Parathyroid adenoma (tissue), 2 donors: Measurements from ENCODE around the gene STK32C.
"Not testable (repeated sequence)": the region's sequence is repeated elsewhere in the genome, so short reads cannot be mapped to it uniquely, and the experiment has no call there.

Experiments used
- H2AFZ ChIP-seq: fragments of 300-600 bp; sonication (generic); one replicate; pipeline ENCODE4 v1.7.0; 2017; ENCODE audit warnings: antibody characterized with exemption, mild to moderate bottlenecking
- H3K27ac ChIP-seq: fragments of 300-600 bp; sonication (generic); one replicate; pipeline ENCODE4 v1.7.0; 2017
- H3K27me3 ChIP-seq: fragments of 300-600 bp; sonication (generic); one replicate; pipeline ENCODE4 v1.7.0; 2017; ENCODE audit warnings: low read length; ENCODE audit not compliant: control insufficient read depth, insufficient read depth
- H3K36me3 ChIP-seq: fragments of 300-600 bp; sonication (generic); one replicate; pipeline ENCODE4 v1.7.0; 2017; ENCODE audit warnings: low read length; ENCODE audit not compliant: control insufficient read depth, insufficient read depth
- H3K4me1 ChIP-seq: fragments of 300-600 bp; sonication (generic); one replicate; pipeline ENCODE4 v1.7.0; 2017; ENCODE audit warnings: control low read depth
- H3K4me2 ChIP-seq: fragments of 300-600 bp; sonication (generic); one replicate; pipeline ENCODE4 v1.7.0; 2017; ENCODE audit warnings: low read length
- H3K4me3 ChIP-seq: fragments of 300-600 bp; sonication (generic); one replicate; pipeline ENCODE4 v1.7.0; 2017; ENCODE audit warnings: low read depth, low read length
- H3K79me2 ChIP-seq: fragments of 300-600 bp; sonication (generic); one replicate; pipeline ENCODE4 v1.7.0; 2017; ENCODE audit warnings: control low read depth
- H3K9ac ChIP-seq: fragments of 300-600 bp; sonication (generic); one replicate; pipeline ENCODE4 v1.7.0; 2017; ENCODE audit warnings: mild to moderate bottlenecking
- H3K9me3 ChIP-seq: fragments of 300-600 bp; sonication (generic); one replicate; pipeline ENCODE4 v1.7.0; 2017; ENCODE audit warnings: low read length; ENCODE audit not compliant: control insufficient read depth
- TF ChIP-seq, protein P1 (sequence below): fragments of 300-600 bp; sonication (generic); IDR thresholded peaks from one replicate; pipeline ENCODE4 v1.7.0; 2017; ENCODE audit warnings: antibody characterized with exemption, mild to moderate bottlenecking
- donor health status: primary hyperparathyroidism.

Gene STK32C

DNA sequence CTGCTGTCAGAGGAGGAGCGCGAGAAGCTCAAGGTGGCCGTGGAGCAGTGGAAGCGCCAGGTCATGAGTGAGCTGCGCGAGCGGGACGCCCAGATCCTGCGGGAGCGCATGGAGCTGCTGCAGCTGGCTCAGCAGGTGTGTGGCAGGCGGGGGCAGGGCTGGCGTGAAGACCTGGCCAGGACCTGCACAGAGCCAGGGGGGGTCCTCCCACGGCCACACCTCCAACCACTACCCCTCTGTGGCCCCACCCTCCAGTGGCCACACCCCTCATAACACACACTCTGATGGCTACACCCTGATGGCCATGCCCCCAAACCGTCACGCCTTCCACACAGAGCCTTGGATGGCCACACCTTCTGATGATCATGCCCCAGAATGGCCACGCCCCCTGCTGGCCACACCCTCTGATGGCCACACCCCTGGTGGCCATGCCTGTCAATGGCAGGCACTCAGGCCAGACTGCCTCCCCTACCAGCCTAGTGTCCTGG is 144.4 kb downstream of the STK32C start:
- Histone ChIP-seq H3K4me3 (no peak overlapping the region), H3K4me1 (peaks cover 6% of the 10 kb centered on the region), H3K4me2 (no peak overlapping the region), H3K9me3 (no peaks in the 10 kb centered on the region), H3K36me3 (no peaks in the 10 kb centered on the region), H3K27ac (no peak overlapping the region), H2AFZ (no peak overlapping the region), H3K9ac (no peak overlapping the region), H3K79me2 (no peaks in the 10 kb centered on the region), H3K27me3 (no peaks in the 10 kb centered on the region)
- TF ChIP-seq, protein P1, sequence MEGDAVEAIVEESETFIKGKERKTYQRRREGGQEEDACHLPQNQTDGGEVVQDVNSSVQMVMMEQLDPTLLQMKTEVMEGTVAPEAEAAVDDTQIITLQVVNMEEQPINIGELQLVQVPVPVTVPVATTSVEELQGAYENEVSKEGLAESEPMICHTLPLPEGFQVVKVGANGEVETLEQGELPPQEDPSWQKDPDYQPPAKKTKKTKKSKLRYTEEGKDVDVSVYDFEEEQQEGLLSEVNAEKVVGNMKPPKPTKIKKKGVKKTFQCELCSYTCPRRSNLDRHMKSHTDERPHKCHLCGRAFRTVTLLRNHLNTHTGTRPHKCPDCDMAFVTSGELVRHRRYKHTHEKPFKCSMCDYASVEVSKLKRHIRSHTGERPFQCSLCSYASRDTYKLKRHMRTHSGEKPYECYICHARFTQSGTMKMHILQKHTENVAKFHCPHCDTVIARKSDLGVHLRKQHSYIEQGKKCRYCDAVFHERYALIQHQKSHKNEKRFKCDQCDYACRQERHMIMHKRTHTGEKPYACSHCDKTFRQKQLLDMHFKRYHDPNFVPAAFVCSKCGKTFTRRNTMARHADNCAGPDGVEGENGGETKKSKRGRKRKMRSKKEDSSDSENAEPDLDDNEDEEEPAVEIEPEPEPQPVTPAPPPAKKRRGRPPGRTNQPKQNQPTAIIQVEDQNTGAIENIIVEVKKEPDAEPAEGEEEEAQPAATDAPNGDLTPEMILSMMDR: peak; percentile 27

DNA sequence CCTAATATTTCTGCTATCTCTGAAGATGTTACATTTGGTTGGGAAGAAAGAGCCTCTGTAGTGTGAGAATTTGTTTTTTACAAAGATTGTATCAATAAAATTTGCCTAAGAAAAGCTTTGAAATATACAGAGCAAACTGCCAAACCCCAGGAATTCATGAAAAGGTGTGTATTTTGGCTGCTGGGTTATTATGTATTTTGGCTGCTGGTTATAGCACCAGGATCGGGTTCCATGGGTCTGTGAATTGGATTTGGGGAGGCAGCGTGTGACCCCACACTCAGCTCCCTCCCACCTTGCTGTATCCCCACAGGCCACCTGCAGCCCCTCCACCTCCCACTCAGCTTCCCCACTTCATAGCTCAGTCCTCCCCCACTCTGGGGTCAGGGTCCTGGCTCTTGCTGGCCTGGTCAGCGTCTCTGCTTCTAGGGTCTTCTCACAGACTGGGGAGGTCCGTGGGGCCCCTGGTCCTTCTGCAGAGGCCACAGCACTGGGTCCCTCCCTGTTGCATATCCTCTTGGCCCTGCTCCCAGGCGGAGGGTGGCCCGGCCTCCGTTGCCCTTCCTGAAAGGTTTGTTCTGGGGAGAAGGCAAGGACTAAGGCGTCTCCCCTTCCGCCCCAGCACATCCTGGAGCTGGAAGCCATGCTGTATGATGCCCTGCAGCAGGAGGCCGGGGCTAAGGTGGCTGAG is 145.0 kb downstream of the STK32C start:
- H3K9me3 ChIP-seq: no peaks in the 10 kb centered on the region
- H3K9ac ChIP-seq: no peak overlapping the region
- peaks cover 6% of the 10 kb centered on the region for H3K4me1 ChIP-seq
- H3K27ac ChIP-seq: no peak overlapping the region
- no peak overlapping the region for H3K4me3 ChIP-seq
- no peaks in the 10 kb centered on the region for H3K79me2 ChIP-seq
- TF ChIP-seq, protein P1: no peak
- H2AFZ ChIP-seq: no peak overlapping the region
- no peaks in the 10 kb centered on the region for H3K36me3 ChIP-seq
- no peaks in the 10 kb centered on the region for H3K27me3 ChIP-seq
- H3K4me2 ChIP-seq: no peak overlapping the region

DNA sequence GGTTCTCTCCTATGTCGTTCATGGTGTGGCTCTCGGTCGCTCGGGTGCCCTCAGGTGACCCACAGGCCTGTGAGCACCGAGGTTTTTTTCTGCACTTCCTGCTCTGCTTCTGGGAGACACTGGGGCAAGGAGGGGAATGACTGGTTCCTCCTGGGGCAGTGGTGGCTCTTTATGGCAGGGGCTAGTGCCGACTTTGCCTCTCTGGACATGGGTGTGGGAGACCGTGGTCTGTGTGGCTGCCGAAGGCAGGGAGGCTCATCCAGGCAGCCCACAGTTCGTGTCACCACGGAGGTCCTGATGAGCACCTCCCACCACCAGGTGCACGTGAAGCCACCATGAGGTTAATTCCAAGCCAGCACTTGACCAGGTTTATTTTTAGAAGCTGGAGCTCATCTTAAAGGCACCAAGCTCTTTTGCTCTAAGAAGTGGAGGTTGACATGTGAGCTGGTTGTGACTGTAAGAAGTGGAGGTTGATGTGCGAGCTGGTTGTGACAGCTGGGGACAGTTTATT is 145.7 kb downstream of the STK32C start:
- no peak overlapping the region for H3K4me3 ChIP-seq
- no peaks in the 10 kb centered on the region for H3K27me3 ChIP-seq
- H3K4me2 ChIP-seq: no peak overlapping the region
- no peaks in the 10 kb centered on the region for H3K36me3 ChIP-seq
- TF ChIP-seq, protein P1: no peak
- no peaks in the 10 kb centered on the region for H3K79me2 ChIP-seq
- H2AFZ ChIP-seq: no peak overlapping the region
- H3K9me3 ChIP-seq: no peaks in the 10 kb centered on the region
- H3K27ac ChIP-seq: no peak overlapping the region
- no peak overlapping the region for H3K9ac ChIP-seq
- peaks cover 6% of the 10 kb centered on the region for H3K4me1 ChIP-seq

DNA sequence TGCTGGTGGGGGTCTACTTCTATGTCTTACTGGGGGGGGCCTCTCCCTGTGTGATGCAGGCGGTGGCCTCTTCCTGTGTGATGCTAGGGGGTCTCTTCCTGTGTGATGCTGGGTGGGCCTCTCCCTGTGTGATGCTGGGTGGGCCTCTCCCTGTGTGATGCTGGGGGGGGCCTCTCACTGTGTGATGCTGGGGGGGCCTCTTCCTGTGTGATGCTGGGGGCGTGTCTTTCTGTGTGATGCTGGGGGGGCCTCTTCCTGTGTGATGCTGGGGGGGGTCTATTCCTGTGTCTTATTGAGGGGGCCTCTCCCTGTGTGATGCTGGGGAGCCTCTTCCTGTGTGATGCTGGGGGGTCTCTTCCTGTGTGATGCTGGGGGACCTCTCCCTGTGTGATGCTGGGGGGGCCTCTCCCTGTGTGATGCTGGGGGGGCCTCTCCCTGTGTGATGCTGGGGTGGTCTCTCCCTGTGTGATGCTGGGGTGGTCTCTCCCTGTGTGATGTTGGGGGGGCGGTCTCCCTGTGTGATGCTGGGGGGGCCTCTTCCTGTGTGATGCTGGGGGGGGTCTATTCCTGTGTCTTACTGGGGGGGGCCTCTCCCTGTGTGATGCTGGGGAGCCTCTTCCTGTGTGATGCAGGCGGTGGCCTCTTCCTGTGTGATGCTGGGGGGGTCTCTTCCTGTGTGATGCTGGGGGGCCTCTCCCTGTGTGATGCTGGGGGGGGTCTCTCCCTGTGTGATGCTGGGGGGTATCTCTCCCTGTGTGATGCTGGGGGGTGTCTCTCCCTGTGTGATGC is 146.7 kb downstream of the STK32C start:
- H3K27ac ChIP-seq, H3K9ac ChIP-seq, H3K4me2 ChIP-seq, H3K27me3 ChIP-seq, H3K4me3 ChIP-seq, H2AFZ ChIP-seq, H3K36me3 ChIP-seq, H3K4me1 ChIP-seq, H3K79me2 ChIP-seq, H3K9me3 ChIP-seq: not testable (repeated sequence)

DNA sequence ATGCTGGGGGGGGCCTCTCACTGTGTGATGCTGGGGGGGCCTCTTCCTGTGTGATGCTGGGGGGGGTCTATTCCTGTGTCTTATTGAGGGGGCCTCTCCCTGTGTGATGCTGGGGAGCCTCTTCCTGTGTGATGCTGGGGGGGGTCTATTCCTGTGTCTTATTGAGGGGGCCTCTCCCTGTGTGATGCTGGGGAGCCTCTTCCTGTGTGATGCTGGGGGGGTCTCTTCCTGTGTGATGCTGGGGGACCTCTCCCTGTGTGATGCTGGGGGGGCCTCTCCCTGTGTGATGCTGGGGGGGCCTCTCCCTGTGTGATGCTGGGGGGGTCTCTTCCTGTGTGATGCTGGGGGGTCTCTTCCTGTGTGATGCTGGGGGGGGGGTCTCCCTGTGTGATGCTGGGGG is 147.5 kb downstream of the STK32C start:
- not testable (repeated sequence) for H3K9me3 ChIP-seq, H3K4me2 ChIP-seq, H3K4me1 ChIP-seq, H3K79me2 ChIP-seq, H2AFZ ChIP-seq, H3K9ac ChIP-seq, H3K27ac ChIP-seq, H3K27me3 ChIP-seq, H3K36me3 ChIP-seq, H3K4me3 ChIP-seq

DNA sequence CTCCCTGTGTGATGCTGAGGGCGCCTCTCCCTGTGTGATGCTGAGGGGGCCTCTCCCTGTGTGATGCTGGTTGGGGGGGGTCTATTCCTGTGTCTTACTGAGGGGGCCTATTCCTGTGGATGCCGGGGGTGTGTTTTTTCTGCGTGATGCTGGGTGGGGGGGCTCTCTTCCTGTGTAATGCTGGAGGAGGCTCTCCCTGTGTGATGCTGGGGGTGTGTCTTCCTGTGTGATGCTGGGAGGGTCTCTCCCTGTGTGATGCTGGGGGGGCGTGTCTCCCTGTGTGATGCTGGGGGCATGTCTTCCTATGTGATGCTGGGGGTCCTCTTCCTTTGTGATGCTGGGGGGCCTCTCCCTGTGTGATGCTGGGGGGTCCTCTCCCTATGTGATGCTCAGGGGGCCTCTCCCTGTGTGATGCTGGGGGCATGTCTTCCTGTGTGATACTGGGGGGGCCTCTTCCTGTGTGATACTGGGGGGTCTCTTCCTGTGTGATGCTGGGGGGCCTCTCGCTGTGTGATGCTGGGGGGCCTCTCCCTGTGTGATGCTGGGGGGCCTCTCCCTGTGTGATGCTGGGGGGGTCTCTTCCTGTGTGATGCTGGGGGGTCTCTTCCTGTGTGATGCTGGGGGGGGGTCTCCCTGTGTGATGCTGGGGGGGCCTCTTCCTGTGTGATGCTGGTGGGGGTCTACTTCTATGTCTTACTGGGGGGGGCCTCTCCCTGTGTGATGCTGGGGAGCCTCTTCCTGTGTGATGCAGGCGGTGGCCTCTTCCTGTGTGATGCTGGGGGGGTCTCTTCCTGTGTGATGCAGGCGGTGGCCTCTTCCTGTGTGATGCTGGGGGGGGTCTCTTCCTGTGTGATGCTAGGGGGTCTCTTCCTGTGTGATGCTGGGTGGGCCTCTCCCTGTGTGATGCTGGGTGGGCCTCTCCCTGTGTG is 148.2 kb downstream of the STK32C start:
- not testable (repeated sequence) for H3K27ac ChIP-seq, H3K9ac ChIP-seq, H3K27me3 ChIP-seq, H2AFZ ChIP-seq, H3K9me3 ChIP-seq, H3K4me1 ChIP-seq, H3K79me2 ChIP-seq, H3K4me2 ChIP-seq, H3K36me3 ChIP-seq, H3K4me3 ChIP-seq
